Left ventricle myocardium inferior (tissue), 1 donor: Measurements from ENCODE around the gene SLC25A41. TPM values are rescaled to one million over a fixed set of nuclear protein-coding genes. Genes with fewer than 3 reads are reported as not detected.

Experiments used
- DNase-seq: peaks from one replicate; pipeline ENCODE4 v3.0.0-alpha.2; 2020
- H3K27ac ChIP-seq: fragments of 200-600 bp; replicated peaks from 2 replicates; pipeline ENCODE4 v1.8.0; 2021
- H3K27me3 ChIP-seq: fragments of 200-600 bp; 2 replicates; pipeline ENCODE4 v1.8.0; 2021; ENCODE audit warnings: low read depth
- H3K36me3 ChIP-seq: fragments of 200-600 bp; 2 replicates; pipeline ENCODE4 v1.8.0; 2021
- H3K4me1 ChIP-seq: fragments of 200-600 bp; 2 replicates; pipeline ENCODE4 v1.8.0; 2021
- H3K4me3 ChIP-seq: fragments of 200-600 bp; 2 replicates; pipeline ENCODE4 v1.8.0; 2021; ENCODE audit warnings: mild to moderate bottlenecking, moderate library complexity
- H3K9me3 ChIP-seq: fragments of 200-600 bp; replicated peaks from 2 replicates; pipeline ENCODE4 v1.8.0; 2021
- CTCF ChIP-seq: fragments of 200-600 bp; IDR thresholded peaks from 2 replicates; pipeline ENCODE4 v1.8.0; 2021; ENCODE audit warnings: antibody characterized with exemption, mild to moderate bottlenecking, borderline replicate concordance
- intact Hi-C: fragments of 100-400 bp; cut with micrococcal nuclease; formaldehyde crosslinking; loops from one replicate; pipeline ENCODE4 v1.11.0; 2022
- microRNA-seq: library from miRNA; unstranded; fragments of <30 nt; microRNA quantifications from one replicate; pipeline ENCODE4 v1.2.0, GENCODE V29; 2020
- total RNA-seq: library from RNA; stranded (reverse); fragmentation: NEBNext Ultra II Directional; extraction: Animal tissue kit (Norgen Biotek cat#: 25700); gene quantifications from one replicate; pipeline ENCODE4 v1.2.1, GENCODE V29; 2021
- donor health status: DM: no; HTN: yes; CAD: no; lungs with severe emphysema.

The SLC25A41 gene
- total RNA-seq, 1 donor from 2014 or later: 0.16 TPM

GRCh38 chr19:6378486-6378885 is 55.1 kb downstream of the SLC25A41 start:
- peaks cover 62% of the 10 kb centered on the region for H3K36me3 ChIP-seq
- no peaks in the 10 kb centered on the region for H3K27me3 ChIP-seq
- peaks cover 13% of the 10 kb centered on the region for H3K4me1 ChIP-seq
- no peak overlapping the region for H3K4me3 ChIP-seq
- intact Hi-C loops: no loop called here
- no peak for TF ChIP-seq CTCF
- no peak overlapping the region for H3K27ac ChIP-seq
- H3K9me3 ChIP-seq: peaks cover 7% of the 10 kb centered on the region
- no peak for DNase-seq

- DNase-seq: no peak
- no peak overlapping the region for H3K27ac ChIP-seq
- peaks cover 14% of the 10 kb centered on the region for H3K4me1 ChIP-seq
- H3K9me3 ChIP-seq: peaks cover 7% of the 10 kb centered on the region
- intact Hi-C loops: no loop called here
- TF ChIP-seq CTCF: no peak
- H3K27me3 ChIP-seq: no peaks in the 10 kb centered on the region
- H3K36me3 ChIP-seq: peaks cover 58% of the 10 kb centered on the region
- no peak overlapping the region for H3K4me3 ChIP-seq
Measured at GRCh38 chr19:6378041-6378440, 55.5 kb downstream of the SLC25A41 start.

GRCh38 chr19:6376512-6377190 is 56.9 kb downstream of the SLC25A41 start:
- DNase-seq: no peak
- no peak overlapping the region for H3K4me3 ChIP-seq
- H3K27ac ChIP-seq: no peak overlapping the region
- peaks cover 7% of the 10 kb centered on the region for H3K9me3 ChIP-seq
- H3K4me1 ChIP-seq: peaks cover 22% of the 10 kb centered on the region
- H3K36me3 ChIP-seq: peaks cover 44% of the 10 kb centered on the region
- H3K27me3 ChIP-seq: no peaks in the 10 kb centered on the region
- intact Hi-C loops: no loop called here
- TF ChIP-seq CTCF: no peak

Small RNA genes within 50 kb of the gene (microRNA-seq; reads per million reads assigned to microRNA genes)
- gene MIR3940 (0.94 reads per million), gene MIR6790 (not detected), gene MIR6885 (not detected)

Other genes starting within 250 kb of the SLC25A41 start
- gene MLLT1, start 153.8 kb downstream of the SLC25A41 start, total RNA-seq: 36.0 TPM
- gene ACER1, start 100.2 kb downstream of the SLC25A41 start, total RNA-seq: not detected
- gene CLPP, start 72.2 kb downstream of the SLC25A41 start, total RNA-seq: 72.3 TPM
- gene ALKBH7, start 61.0 kb downstream of the SLC25A41 start, total RNA-seq: 142 TPM
- 1.2 TPM for gene PSPN, start 57.8 kb downstream of the SLC25A41 start, total RNA-seq
- gene GTF2F1, start 40.6 kb downstream of the SLC25A41 start, total RNA-seq: 33.8 TPM
- 81.9 TPM for gene KHSRP, start 9.0 kb downstream of the SLC25A41 start, total RNA-seq
- gene SLC25A23, start 26.0 kb upstream of the SLC25A41 start, total RNA-seq: 116 TPM
- gene CRB3, start 30.5 kb upstream of the SLC25A41 start, total RNA-seq: not detected
- gene DENND1C, start 48.0 kb upstream of the SLC25A41 start, total RNA-seq: 1.2 TPM
- gene TUBB4A, start 68.5 kb upstream of the SLC25A41 start, total RNA-seq: 3.3 TPM
- 0.38 TPM for gene TNFSF9, start 97.3 kb upstream of the SLC25A41 start, total RNA-seq
- not detected for gene CD70, start 157.4 kb upstream of the SLC25A41 start, total RNA-seq
- gene TNFSF14, start 236.4 kb upstream of the SLC25A41 start, total RNA-seq: 0.30 TPM